T-helper 2 cell treated with Interferon-gamma antibody and Interleukin-4, amounts not matched to agents 5 μg/mL and 100 μg/mL, for 36 hours (primary cell): Measurements from ENCODE around the gene MXI1.
A peak's percentile ranks its signal among the peaks of the same experiment; 100 is the strongest.

ENCODE experiments used
- DNase-seq: peaks from one replicate; pipeline ENCODE4 v3.0.0; 2021; ENCODE audit warnings: low spot score
- H3K27ac Mint-ChIP-seq: one replicate; pipeline ENCODE4 v1.8.0; 2021; ENCODE audit warnings: mild to moderate bottlenecking, mixed read lengths
- H3K27me3 Mint-ChIP-seq: one replicate; pipeline ENCODE4 v1.8.0; 2021; ENCODE audit warnings: low read depth, mixed read lengths
- H3K36me3 Mint-ChIP-seq: one replicate; pipeline ENCODE4 v1.8.0; 2021; ENCODE audit warnings: low read depth, mixed read lengths
- H3K4me1 Mint-ChIP-seq: one replicate; pipeline ENCODE4 v1.8.0; 2021; ENCODE audit warnings: low read depth, mixed read lengths
- H3K4me3 Mint-ChIP-seq: one replicate; pipeline ENCODE4 v1.8.0; 2022; ENCODE audit warnings: mild to moderate bottlenecking, moderate library complexity, mixed read lengths
- H3K9me3 Mint-ChIP-seq: one replicate; pipeline ENCODE4 v1.8.0; 2021; ENCODE audit warnings: mixed read lengths

Gene MXI1

DNA sequence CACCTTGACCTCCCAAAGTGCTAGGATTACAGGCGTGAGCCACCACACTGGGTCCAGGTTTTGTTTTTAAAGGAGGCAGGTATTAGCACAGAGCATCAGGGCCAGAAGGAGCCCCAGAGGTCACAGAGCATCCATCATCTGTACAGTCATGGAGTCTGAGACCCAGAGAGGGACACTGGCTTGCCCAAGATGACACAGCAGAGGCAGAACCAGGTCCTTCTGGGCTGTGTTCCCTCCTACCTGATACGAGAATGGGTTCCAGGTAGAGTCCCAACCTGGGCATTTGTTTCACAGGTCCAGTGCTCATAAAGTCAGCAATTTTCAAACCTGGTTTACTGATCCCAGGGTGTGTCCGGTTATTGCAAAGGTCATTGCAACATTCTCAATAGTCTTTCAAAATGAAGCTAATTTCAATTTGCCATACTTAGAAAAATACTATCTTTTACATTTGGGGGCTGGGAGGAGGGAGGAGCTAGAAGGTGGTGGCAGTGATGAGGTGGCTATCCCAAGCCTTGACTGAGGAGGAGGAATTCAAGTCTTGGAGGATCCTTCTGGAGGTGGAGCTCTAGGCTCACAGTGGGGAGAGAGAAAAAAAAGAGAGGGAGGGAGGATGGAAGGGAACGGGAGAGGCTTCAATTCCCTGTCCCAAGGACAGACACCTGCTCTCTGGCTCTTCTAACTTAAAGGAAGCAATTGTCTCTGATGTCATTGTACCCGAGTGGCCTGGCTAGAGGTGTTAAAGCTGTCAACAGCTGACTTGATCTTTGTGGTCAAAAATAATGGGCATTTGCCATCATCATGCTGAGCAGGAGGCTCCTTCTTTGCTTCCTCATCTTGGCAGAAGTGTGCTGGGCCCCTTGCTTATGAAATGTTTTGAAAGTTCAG is 8.1 kb downstream of the MXI1 start:
- H3K4me1 Mint-ChIP-seq, result peaks cover 70% of the 10 kb centered on the region
- peaks cover 15% of the 10 kb centered on the region for H3K27me3 Mint-ChIP-seq
- H3K27ac Mint-ChIP-seq, result no peak overlapping the region
- DNase-seq, result no peak
- no peaks in the 10 kb centered on the region for H3K9me3 Mint-ChIP-seq
- H3K36me3 Mint-ChIP-seq, result peaks cover 7% of the 10 kb centered on the region
- H3K4me3 Mint-ChIP-seq, result peak overlapping the region; percentile 28

- Mint-ChIP-seq H3K4me1 (peaks cover 69% of the 10 kb centered on the region), H3K27me3 (peaks cover 15% of the 10 kb centered on the region), H3K36me3 (peaks cover 7% of the 10 kb centered on the region), H3K4me3 (no peak overlapping the region), H3K27ac (no peak overlapping the region), H3K9me3 (no peaks in the 10 kb centered on the region)
- DNase-seq, result no peak
Observed at GRCh38 chr10:110216240-110216639, 8.8 kb downstream of the MXI1 start.

DNA sequence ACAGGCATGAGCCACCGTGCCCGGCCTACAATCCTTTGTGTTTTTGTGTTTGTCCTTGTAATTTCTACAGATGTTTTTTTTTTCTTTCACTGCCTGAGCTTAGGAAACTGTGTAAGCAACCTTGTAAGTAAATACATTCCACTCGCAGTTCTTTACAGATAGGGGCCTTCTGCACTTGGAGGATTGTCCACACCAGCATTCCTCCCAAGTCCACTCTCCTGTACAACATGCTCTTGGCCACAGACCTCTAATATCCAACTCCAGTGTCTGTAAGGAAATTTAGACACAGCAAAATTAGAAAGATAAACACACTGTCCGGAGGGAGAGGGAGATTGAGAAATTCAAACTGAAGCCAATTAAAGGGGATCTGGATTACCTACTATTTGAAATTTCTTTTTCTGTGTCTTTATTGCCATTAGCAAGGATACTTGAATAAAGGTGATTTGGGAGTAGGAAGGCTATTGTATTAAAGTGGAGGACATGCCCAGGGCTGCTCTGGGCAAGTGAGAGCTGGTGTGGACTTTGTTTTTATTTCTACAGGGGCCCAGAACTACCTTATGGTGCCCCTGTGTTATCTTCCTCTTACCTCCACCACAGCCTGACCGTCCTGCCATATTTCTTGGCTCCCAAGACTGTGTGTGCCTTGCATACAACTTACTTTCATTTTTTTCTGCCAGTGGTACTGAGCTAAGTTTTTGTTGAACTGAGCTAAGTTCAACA is 9.7 kb downstream of the MXI1 start:
- Mint-ChIP-seq H3K4me3 (no peak overlapping the region), H3K27me3 (peaks cover 15% of the 10 kb centered on the region), H3K9me3 (no peaks in the 10 kb centered on the region), H3K4me1 (peaks cover 68% of the 10 kb centered on the region), H3K36me3 (peaks cover 7% of the 10 kb centered on the region), H3K27ac (no peak overlapping the region)
- no peak for DNase-seq

DNA sequence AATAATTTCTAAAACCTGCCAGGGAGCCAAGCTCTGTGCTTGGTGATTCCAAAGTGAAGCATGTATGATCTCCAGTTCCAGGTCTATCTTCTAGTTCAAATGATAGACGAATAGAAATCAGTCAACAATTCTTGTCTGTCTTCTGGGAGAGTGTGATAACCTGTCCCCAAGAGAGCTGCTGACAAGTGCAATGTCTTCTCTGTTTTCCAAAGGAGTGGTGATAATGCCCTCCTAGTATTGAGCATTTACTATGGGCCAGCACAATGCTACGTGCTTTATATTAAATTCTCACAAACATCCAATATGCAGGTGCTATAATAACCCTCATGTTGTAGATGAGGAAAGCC is 10.2 kb downstream of the MXI1 start:
- Mint-ChIP-seq H3K27ac (no peak overlapping the region), H3K27me3 (peaks cover 15% of the 10 kb centered on the region), H3K9me3 (no peaks in the 10 kb centered on the region), H3K36me3 (peaks cover 7% of the 10 kb centered on the region), H3K4me3 (no peak overlapping the region), H3K4me1 (peaks cover 67% of the 10 kb centered on the region)
- DNase-seq, result no peak

DNA sequence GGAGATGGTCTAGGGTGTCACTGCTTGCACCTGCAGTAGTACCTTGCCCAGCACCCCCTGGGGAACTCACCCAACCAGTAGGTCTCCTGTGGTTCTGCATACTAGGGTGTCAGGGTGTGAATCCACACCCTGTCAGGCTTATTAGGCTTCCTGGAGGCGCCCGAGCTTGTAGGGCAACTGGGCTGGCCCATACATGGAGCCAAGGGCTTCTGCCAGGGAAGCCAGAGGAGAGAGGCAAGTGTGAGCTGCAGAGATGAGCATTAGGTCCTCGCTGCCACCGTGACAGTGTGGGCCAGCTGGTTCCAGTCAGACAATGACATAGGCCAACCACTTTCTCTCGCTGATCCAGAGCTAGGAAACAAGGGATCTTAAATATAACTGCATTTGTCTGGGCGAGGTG is 11.2 kb downstream of the MXI1 start:
- Mint-ChIP-seq H3K27me3 (peaks cover 11% of the 10 kb centered on the region), H3K4me1 (peaks cover 60% of the 10 kb centered on the region)
- no peak for DNase-seq

DNA sequence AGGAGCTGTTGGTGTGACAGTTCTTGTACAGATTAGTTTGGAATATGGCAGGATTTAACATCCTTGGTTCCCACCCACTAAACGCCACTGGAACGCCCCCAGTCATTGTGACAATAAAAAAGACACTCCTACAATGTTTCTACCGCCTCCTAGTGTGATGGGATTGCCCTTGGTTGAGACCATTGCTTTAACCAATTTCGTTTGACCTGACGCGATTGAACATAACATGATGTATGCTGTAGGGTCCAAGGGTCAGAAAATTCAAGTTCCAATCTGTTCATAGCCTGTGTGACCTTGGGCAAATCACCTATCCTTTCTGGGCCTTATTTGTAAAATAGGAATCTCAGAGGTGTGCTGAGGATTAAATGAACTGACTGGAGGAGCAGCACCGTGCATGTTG is 12.5 kb downstream of the MXI1 start:
- Mint-ChIP-seq H3K9me3 (no peaks in the 10 kb centered on the region), H3K36me3 (no peaks in the 10 kb centered on the region), H3K27ac (no peak overlapping the region), H3K4me3 (no peak overlapping the region), H3K4me1 (peaks cover 55% of the 10 kb centered on the region), H3K27me3 (peaks cover 16% of the 10 kb centered on the region)
- no peak for DNase-seq

More for the DNA sequence above, 11.2 kb downstream of the MXI1 start:
- Mint-ChIP-seq H3K36me3 (peaks cover under 1% of the 10 kb centered on the region), H3K4me3 (no peak overlapping the region), H3K9me3 (no peaks in the 10 kb centered on the region), H3K27ac (no peak overlapping the region)

DNA sequence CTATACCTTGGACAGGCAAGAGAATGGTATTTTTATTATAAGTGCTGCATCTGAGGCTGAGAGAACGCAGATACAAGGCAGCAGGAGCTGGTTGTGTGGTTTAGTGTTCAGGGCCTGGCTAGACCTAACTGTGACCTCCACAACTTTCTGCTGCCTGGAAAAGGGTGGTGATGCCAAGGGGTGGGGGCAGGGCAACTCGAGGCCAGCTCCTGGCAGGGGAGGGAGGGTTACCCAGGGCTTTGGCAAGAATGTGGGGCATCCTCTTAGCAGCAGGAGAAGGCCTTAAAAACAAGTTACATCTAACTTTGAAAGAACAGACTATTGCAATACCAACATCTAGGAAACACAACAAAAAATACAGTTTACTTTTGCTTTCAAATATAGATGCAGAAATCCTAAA is 13.0 kb downstream of the MXI1 start:
- Mint-ChIP-seq H3K27ac (no peak overlapping the region), H3K4me3 (peak overlapping the region; percentile 5), H3K9me3 (no peaks in the 10 kb centered on the region), H3K27me3 (peaks cover 14% of the 10 kb centered on the region), H3K36me3 (no peaks in the 10 kb centered on the region), H3K4me1 (peaks cover 58% of the 10 kb centered on the region)
- DNase-seq, result no peak

- Mint-ChIP-seq H3K27ac (no peak overlapping the region), H3K36me3 (no peaks in the 10 kb centered on the region), H3K27me3 (peaks cover 7% of the 10 kb centered on the region), H3K4me1 (peaks cover 53% of the 10 kb centered on the region), H3K9me3 (no peaks in the 10 kb centered on the region), H3K4me3 (peak overlapping the region; percentile 55)
- no peak for DNase-seq
Observed at GRCh38 chr10:110221044-110221720, 13.8 kb downstream of the MXI1 start.

- Mint-ChIP-seq H3K9me3 (no peaks in the 10 kb centered on the region), H3K27me3 (peaks cover 7% of the 10 kb centered on the region), H3K27ac (peak overlapping the region; percentile 62), H3K36me3 (no peaks in the 10 kb centered on the region), H3K4me1 (peaks cover 53% of the 10 kb centered on the region), H3K4me3 (peak overlapping the region; percentile 55)
- DNase-seq, result peak; percentile 84
Observed at GRCh38 chr10:110221721-110222261, 14.4 kb downstream of the MXI1 start.

GRCh38 chr10:110222641-110223297 is 15.4 kb downstream of the MXI1 start:
- peaks cover 10% of the 10 kb centered on the region for H3K27me3 Mint-ChIP-seq
- no peak for DNase-seq
- peaks cover 3% of the 10 kb centered on the region for H3K36me3 Mint-ChIP-seq
- H3K4me1 Mint-ChIP-seq, result peaks cover 52% of the 10 kb centered on the region
- no peak overlapping the region for H3K4me3 Mint-ChIP-seq
- H3K9me3 Mint-ChIP-seq, result no peaks in the 10 kb centered on the region
- H3K27ac Mint-ChIP-seq, result no peak overlapping the region

- peaks cover 15% of the 10 kb centered on the region for H3K27me3 Mint-ChIP-seq
- peaks cover 52% of the 10 kb centered on the region for H3K4me1 Mint-ChIP-seq
- no peaks in the 10 kb centered on the region for H3K9me3 Mint-ChIP-seq
- H3K27ac Mint-ChIP-seq, result peak overlapping the region; percentile 29
- H3K36me3 Mint-ChIP-seq, result peaks cover 6% of the 10 kb centered on the region
- no peak for DNase-seq
- peak overlapping the region; percentile 33 for H3K4me3 Mint-ChIP-seq
Observed at GRCh38 chr10:110223298-110223925, 16.0 kb downstream of the MXI1 start.

DNA sequence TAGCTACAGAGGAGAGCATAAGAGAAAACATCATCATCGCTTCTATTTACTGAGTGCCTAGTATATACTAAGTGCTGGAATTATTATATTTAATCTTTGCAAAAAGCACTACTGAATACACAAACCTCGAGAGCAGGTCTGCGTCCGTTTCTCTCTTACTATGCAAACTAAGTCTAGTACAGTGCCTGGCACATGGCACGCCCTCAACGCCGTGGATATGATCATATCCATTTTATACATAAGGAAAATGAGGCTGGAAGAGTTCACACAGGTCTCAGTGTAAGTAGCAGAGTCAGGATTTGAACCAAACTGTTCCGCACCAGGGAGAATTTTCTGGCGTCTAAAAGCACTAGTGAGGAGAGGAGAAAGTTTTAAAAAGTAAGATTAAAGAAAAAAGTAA is 17.6 kb downstream of the MXI1 start:
- no peaks in the 10 kb centered on the region for H3K9me3 Mint-ChIP-seq
- H3K36me3 Mint-ChIP-seq, result peaks cover 10% of the 10 kb centered on the region
- H3K4me3 Mint-ChIP-seq, result peak overlapping the region; percentile 87
- peaks cover 41% of the 10 kb centered on the region for H3K4me1 Mint-ChIP-seq
- peak overlapping the region; percentile 71 for H3K27ac Mint-ChIP-seq
- DNase-seq, result no peak
- peaks cover 18% of the 10 kb centered on the region for H3K27me3 Mint-ChIP-seq

- Mint-ChIP-seq H3K36me3 (peaks cover 10% of the 10 kb centered on the region), H3K4me1 (peaks cover 38% of the 10 kb centered on the region)
Observed at GRCh38 chr10:110225441-110225755, 18.0 kb downstream of the MXI1 start.

More at GRCh38 chr10:110225441-110225755, 18.0 kb downstream of the MXI1 start:
- Mint-ChIP-seq H3K27me3 (peaks cover 18% of the 10 kb centered on the region), H3K4me3 (peak overlapping the region; percentile 87), H3K9me3 (no peaks in the 10 kb centered on the region), H3K27ac (peak overlapping the region; percentile 77)
- no peak for DNase-seq
